Measurements from ENCODE around the gene PRKAR2B.

DNA sequence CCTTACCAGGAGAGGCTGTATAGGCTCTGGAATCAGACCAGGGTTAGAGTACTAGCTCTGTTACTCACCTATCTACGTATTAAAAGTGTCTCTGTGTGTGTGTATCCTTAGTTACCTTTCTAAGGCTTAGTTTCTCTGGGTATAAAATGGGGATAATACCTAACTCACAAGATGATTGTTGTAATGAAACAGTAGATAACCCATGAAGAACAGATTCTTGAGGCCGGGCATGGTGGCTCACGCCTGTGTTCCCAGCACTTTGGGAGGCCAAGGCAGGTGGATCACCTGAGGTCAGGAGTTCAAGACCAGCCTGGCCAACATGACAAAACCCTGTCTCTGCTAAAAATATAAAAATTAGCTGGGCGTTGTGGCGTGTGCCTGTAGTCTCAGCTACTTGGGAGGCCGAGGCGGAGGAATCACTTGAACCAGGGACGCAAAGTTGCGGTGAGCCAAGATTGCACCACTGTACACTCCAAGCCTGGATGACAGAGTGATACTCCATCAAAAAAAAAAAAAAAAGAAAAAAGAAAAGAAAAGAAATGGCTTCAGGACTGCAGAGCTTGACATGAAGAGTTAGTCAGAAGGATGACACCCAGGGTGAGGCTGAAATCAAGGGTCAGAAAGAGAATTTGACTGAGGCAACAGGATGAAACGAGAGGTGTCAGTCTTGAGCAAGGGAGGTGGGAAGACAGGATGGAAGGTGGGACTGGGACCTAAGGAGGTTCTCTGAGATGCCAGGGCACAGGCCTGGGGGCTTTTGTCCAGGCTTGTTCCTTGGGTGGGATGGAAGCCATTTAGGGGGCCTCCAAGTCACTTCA lies 33.4 kb downstream of the PRKAR2B start:
- no peak for TF ChIP-seq EZH2phosphoT487 (IDR thresholded peaks at IDR 0.05; ENCODE audit: insufficient read depth, low read depth)
- no peak for TF ChIP-seq EZH2 (IDR thresholded peaks at IDR 0.05; ENCODE audit: insufficient read depth, poor library complexity, severe bottlenecking)

Measured in GM23248 (cell line).